NK-92 (cell line): Measurements from ENCODE around the gene AKAP12.

Experiments
- DNase-seq: peaks from one replicate; lab custom pipeline; 2025; ENCODE audit not compliant: unreplicated experiment; lab: John Stamatoyannopoulos, UW

The AKAP12 gene

GRCh38 chr6:151279891-151280290, 40.1 kb downstream of the AKAP12 start:
- no peak for DNase-seq

GRCh38 chr6:151280859-151281258, 41.1 kb downstream of the AKAP12 start:
- DNase-seq: no peak

- no peak for DNase-seq
Measured at GRCh38 chr6:151284012-151284411, 44.2 kb downstream of the AKAP12 start.

GRCh38 chr6:151284548-151285017, 44.8 kb downstream of the AKAP12 start:
- no peak for DNase-seq

- no peak for DNase-seq
Measured at GRCh38 chr6:151285122-151285521, 45.4 kb downstream of the AKAP12 start.

GRCh38 chr6:151286214-151286613, 46.4 kb downstream of the AKAP12 start:
- no peak for DNase-seq

GRCh38 chr6:151288712-151289398, 49.1 kb downstream of the AKAP12 start:
- no peak for DNase-seq

- DNase-seq: no peak
Measured at GRCh38 chr6:151289399-151290007, 49.7 kb downstream of the AKAP12 start.

GRCh38 chr6:151290877-151291721, 51.3 kb downstream of the AKAP12 start:
- no peak for DNase-seq

GRCh38 chr6:151291722-151292059, 51.9 kb downstream of the AKAP12 start:
- DNase-seq: no peak

- no peak for DNase-seq
Measured at GRCh38 chr6:151292974-151293687, 53.4 kb downstream of the AKAP12 start.

GRCh38 chr6:151293688-151294016, 53.9 kb downstream of the AKAP12 start:
- DNase-seq: no peak

- DNase-seq: no peak
Measured at GRCh38 chr6:151294561-151295101, 54.9 kb downstream of the AKAP12 start.

GRCh38 chr6:151297886-151298285, 58.1 kb downstream of the AKAP12 start:
- DNase-seq: no peak

- DNase-seq: no peak
Measured at GRCh38 chr6:151299011-151299410, 59.2 kb downstream of the AKAP12 start.

- no peak for DNase-seq
Measured at GRCh38 chr6:151300267-151300991, 60.7 kb downstream of the AKAP12 start.

GRCh38 chr6:151301547-151301946, 61.8 kb downstream of the AKAP12 start:
- no peak for DNase-seq

- no peak for DNase-seq
Measured at GRCh38 chr6:151303231-151303630, 63.5 kb downstream of the AKAP12 start.

GRCh38 chr6:151306269-151306783, 66.6 kb downstream of the AKAP12 start:
- no peak for DNase-seq

- no peak for DNase-seq
Measured at GRCh38 chr6:151307501-151307900, 67.7 kb downstream of the AKAP12 start.
